CD4-positive, CD25-positive, alpha-beta regulatory T cell (primary cell): ENCODE data around the gene FILIP1. TPM values are rescaled to one million over a fixed set of nuclear protein-coding genes. Genes with fewer than 3 reads are reported as not detected.

Source experiments
- ATAC-seq, 2 donors: fragments of 150-1000 bp; cut with Tn5 transposase; one replicate each; pipeline ENCODE4 v1.10.0; 2021; ENCODE audit warnings: low read depth in 2 of 2, moderate number of reproducible peaks in 2 of 2, moderate library complexity in 1 of 2
- DNase-seq, 3 donors: peaks; one replicate each; pipeline versions ENCODE4 v3.0.0 to v3.0.0-alpha.2; 2012 to 2022; ENCODE audit warnings: mixed read lengths in 1 of 3
- H3K27ac ChIP-seq: one replicate; pipeline ENCODE4 v1.7.0; 2013; ENCODE audit warnings: mild to moderate bottlenecking, low read length; ENCODE audit not compliant: insufficient read depth, poor library complexity, severe bottlenecking
- H3K27me3 ChIP-seq: one replicate; pipeline ENCODE4 v1.7.0; 2013; ENCODE audit warnings: low read length; ENCODE audit not compliant: control insufficient read depth, insufficient read depth
- H3K36me3 ChIP-seq: one replicate; pipeline ENCODE4 v1.7.0; 2013; ENCODE audit warnings: mild to moderate bottlenecking, low read length, moderate library complexity; ENCODE audit not compliant: control insufficient read depth, insufficient read depth
- H3K4me1 ChIP-seq: 2 replicates; pipeline ENCODE4 v1.7.0; 2013; ENCODE audit warnings: mild to moderate bottlenecking, low read length; ENCODE audit not compliant: insufficient read depth, control insufficient read depth, poor library complexity, severe bottlenecking
- H3K4me3 ChIP-seq: one replicate; pipeline ENCODE4 v1.7.0; 2013; ENCODE audit warnings: low read depth, mild to moderate bottlenecking, low read length, moderate library complexity
- H3K9me3 ChIP-seq, 2 experiments: 1 replicate in 1 of 2; 2 replicates in 1 of 2; pipeline ENCODE4 v1.7.0; 2013; ENCODE audit warnings: low read length in 2 of 2, mild to moderate bottlenecking in 1 of 2, moderate library complexity in 1 of 2; ENCODE audit not compliant: control insufficient read depth in 2 of 2
- H3K27ac Mint-ChIP-seq, 3 donors: one replicate each; pipeline ENCODE4 v1.8.0; 2020 to 2022; ENCODE audit warnings: mild to moderate bottlenecking in 3 of 3, mixed read lengths in 3 of 3, moderate library complexity in 2 of 3
- H3K27me3 Mint-ChIP-seq: one replicate; pipeline ENCODE4 v1.8.0; 2022; ENCODE audit warnings: mild to moderate bottlenecking, mixed read lengths
- H3K36me3 Mint-ChIP-seq: one replicate; pipeline ENCODE4 v1.8.0; 2020; ENCODE audit warnings: mixed read lengths
- H3K4me1 Mint-ChIP-seq, 4 donors: one replicate each; pipeline ENCODE4 v1.8.0; 2020 to 2022; ENCODE audit warnings: mixed read lengths in 4 of 4, mild to moderate bottlenecking in 1 of 4
- H3K4me3 Mint-ChIP-seq, 4 donors: one replicate each; pipeline ENCODE4 v1.8.0; 2020 to 2022; ENCODE audit warnings: mild to moderate bottlenecking in 4 of 4, mixed read lengths in 4 of 4, moderate library complexity in 3 of 4
- H3K9me3 Mint-ChIP-seq, 7 donors: one replicate each; pipeline ENCODE4 v1.8.0; 2020 to 2022; ENCODE audit warnings: mixed read lengths in 7 of 7, mild to moderate bottlenecking in 3 of 7, moderate library complexity in 2 of 7
- polyA plus RNA-seq, 4 donors: library from polyadenylated mRNA; unstranded; fragments of 300-500 nt; fragmentation: Illumina TruSeq; gene quantifications; one replicate each; pipeline ENCODE4 v1.2.3, GENCODE V29; 2021
- total RNA-seq: library from RNA; stranded (reverse); gene quantifications from one replicate; pipeline ENCODE4 v1.2.3, GENCODE V29; 2022

Gene FILIP1
- total and polyA plus RNA-seq, 5 donors from 2014 or later = 0.02 TPM; not detected in 4

- no peak overlapping the region for H3K4me3 Mint-ChIP-seq
- Histone ChIP-seq H3K27me3 (peaks cover 3% of the 10 kb centered on the region), H3K4me1 (no peaks in the 10 kb centered on the region)
These were observed 191.3 kb downstream of the FILIP1 start for GRCh38 chr6:75302280-75302679.

GRCh38 chr6:75301537-75301936 lies 192.1 kb downstream of the FILIP1 start:
- H3K9me3 ChIP-seq = no peaks in the 10 kb centered on the region

More at GRCh38 chr6:75302280-75302679, 191.3 kb downstream of the FILIP1 start:
- ATAC-seq (no peak), DNase-seq (no peak)
- H3K36me3 ChIP-seq = no peaks in the 10 kb centered on the region
- no peaks in the 10 kb centered on the region for H3K27me3 Mint-ChIP-seq
- H3K27ac ChIP-seq = no peak overlapping the region
- H3K9me3 ChIP-seq = no peaks in the 10 kb centered on the region
- peaks cover 0 to 2% (median under 1%) of the 10 kb centered on the region in 4 donors for H3K4me1 Mint-ChIP-seq
- no peaks in the 10 kb centered on the region for H3K9me3 Mint-ChIP-seq
- no peaks in the 10 kb centered on the region for H3K36me3 Mint-ChIP-seq
- no peak overlapping the region for H3K27ac Mint-ChIP-seq
- no peak overlapping the region for H3K4me3 ChIP-seq

GRCh38 chr6:75301088-75301487 lies 192.5 kb downstream of the FILIP1 start:
- H3K36me3 ChIP-seq = no peaks in the 10 kb centered on the region
- H3K4me3 ChIP-seq = no peak overlapping the region
- no peak overlapping the region for H3K27ac ChIP-seq
- Mint-ChIP-seq H3K36me3 (no peaks in the 10 kb centered on the region), H3K4me1 (peaks cover 0 to under 1% (median under 1%) of the 10 kb centered on the region in 4 donors), H3K4me3 (no peak overlapping the region), H3K27ac (no peak overlapping the region), H3K9me3 (no peaks in the 10 kb centered on the region), H3K27me3 (no peaks in the 10 kb centered on the region)
- ATAC-seq (no peak), DNase-seq (no peak)
- H3K4me1 ChIP-seq = no peaks in the 10 kb centered on the region
- H3K27me3 ChIP-seq = peaks cover 3% of the 10 kb centered on the region
- H3K9me3 ChIP-seq = no peaks in the 10 kb centered on the region

More at GRCh38 chr6:75301537-75301936, 192.1 kb downstream of the FILIP1 start:
- H3K9me3 Mint-ChIP-seq = no peaks in the 10 kb centered on the region
- H3K27ac Mint-ChIP-seq = no peak overlapping the region
- no peaks in the 10 kb centered on the region for H3K36me3 Mint-ChIP-seq
- H3K4me3 Mint-ChIP-seq = no peak overlapping the region
- no peaks in the 10 kb centered on the region for H3K27me3 Mint-ChIP-seq
- H3K4me3 ChIP-seq = no peak overlapping the region
- no peak for ATAC-seq
- no peak for DNase-seq
- H3K27ac ChIP-seq = no peak overlapping the region
- H3K4me1 Mint-ChIP-seq = peaks cover 0 to 2% (median under 1%) of the 10 kb centered on the region in 4 donors
- H3K27me3 ChIP-seq = peaks cover 3% of the 10 kb centered on the region
- no peaks in the 10 kb centered on the region for H3K36me3 ChIP-seq
- no peaks in the 10 kb centered on the region for H3K4me1 ChIP-seq

- Mint-ChIP-seq H3K36me3 (no peaks in the 10 kb centered on the region), H3K4me1 (no peaks in the 10 kb centered on the region), H3K27me3 (no peaks in the 10 kb centered on the region), H3K27ac (no peak overlapping the region), H3K4me3 (no peak overlapping the region), H3K9me3 (no peaks in the 10 kb centered on the region)
- Histone ChIP-seq H3K4me3 (no peak overlapping the region), H3K27me3 (peaks cover 3% of the 10 kb centered on the region), H3K36me3 (no peaks in the 10 kb centered on the region), H3K27ac (no peak overlapping the region), H3K4me1 (no peaks in the 10 kb centered on the region), H3K9me3 (no peaks in the 10 kb centered on the region)
- ATAC-seq (no peak), DNase-seq (no peak)
These were observed 193.1 kb downstream of the FILIP1 start for GRCh38 chr6:75300531-75300855.

- no peak overlapping the region for H3K27ac ChIP-seq
- peaks cover 2% of the 10 kb centered on the region for H3K27me3 ChIP-seq
- no peaks in the 10 kb centered on the region for H3K9me3 ChIP-seq
- H3K36me3 Mint-ChIP-seq = no peaks in the 10 kb centered on the region
- no peaks in the 10 kb centered on the region for H3K36me3 ChIP-seq
- no peak overlapping the region for H3K4me3 ChIP-seq
- no peaks in the 10 kb centered on the region for H3K4me1 Mint-ChIP-seq
- peak overlapping the region in 1 of 3 donors; percentile 11 for H3K27ac Mint-ChIP-seq
- H3K4me3 Mint-ChIP-seq = no peak overlapping the region
- H3K9me3 Mint-ChIP-seq = no peaks in the 10 kb centered on the region
- no peaks in the 10 kb centered on the region for H3K4me1 ChIP-seq
- H3K27me3 Mint-ChIP-seq = no peaks in the 10 kb centered on the region
- ATAC-seq (no peak), DNase-seq (no peak)
These were observed 193.6 kb downstream of the FILIP1 start for GRCh38 chr6:75299801-75300530.

- Histone ChIP-seq H3K4me3 (no peak overlapping the region), H3K27me3 (no peaks in the 10 kb centered on the region), H3K27ac (no peak overlapping the region), H3K9me3 (no peaks in the 10 kb centered on the region), H3K36me3 (no peaks in the 10 kb centered on the region), H3K4me1 (no peaks in the 10 kb centered on the region)
- Mint-ChIP-seq H3K27me3 (no peaks in the 10 kb centered on the region), H3K9me3 (no peaks in the 10 kb centered on the region), H3K36me3 (no peaks in the 10 kb centered on the region), H3K4me1 (no peaks in the 10 kb centered on the region), H3K27ac (no peak overlapping the region), H3K4me3 (no peak overlapping the region)
- ATAC-seq (peak; percentile 58), DNase-seq (peak in 2 of 3 donors; percentile 59 to 78)
These were observed 196.5 kb downstream of the FILIP1 start for GRCh38 chr6:75296811-75297779.

GRCh38 chr6:75292555-75292954 lies 201.0 kb downstream of the FILIP1 start:
- Histone ChIP-seq H3K36me3 (no peaks in the 10 kb centered on the region), H3K27me3 (no peaks in the 10 kb centered on the region), H3K27ac (no peak overlapping the region), H3K4me1 (no peaks in the 10 kb centered on the region), H3K9me3 (no peaks in the 10 kb centered on the region), H3K4me3 (no peak overlapping the region)
- Mint-ChIP-seq H3K27me3 (no peaks in the 10 kb centered on the region), H3K36me3 (peaks cover 3% of the 10 kb centered on the region), H3K9me3 (no peaks in the 10 kb centered on the region), H3K4me1 (peaks cover 0 to 16% (median 6%) of the 10 kb centered on the region in 4 donors), H3K27ac (no peak overlapping the region), H3K4me3 (no peak overlapping the region)
- DNase-seq (no peak), ATAC-seq (no peak)
